MCF 10A (cell line): ENCODE results near the gene ALOX5. TPM values are rescaled to one million over a fixed set of nuclear protein-coding genes. Genes with fewer than 3 reads are reported as not detected.

ENCODE experiments used
- BruUV-seq: library from RNA; stranded (reverse); fragments of 400-500 nt; replicated peaks from 2 replicates; lab custom pipeline; 2021; lab: Mats Ljungman, UMichigan
- CTCF ChIA-PET: fragments of 300-600 bp; sonication (Branson Sonifier 250); formaldehyde crosslinking; extraction: SDS; loops from one replicate; lab custom pipeline; 2021; ENCODE audit warnings: antibody characterized with exemption, inconsistent platforms; lab: Yijun Ruan, JAX
- POLR2A ChIA-PET: fragments of 300-600, 350-650 bp; sonication (Branson Sonifier 250); formaldehyde crosslinking; extraction: SDS; loops from one replicate; lab custom pipeline; 2020; ENCODE audit warnings: antibody characterized with exemption, inconsistent platforms; lab: Yijun Ruan, JAX
- DNase-seq: peaks from one replicate; pipeline ENCODE4 v3.0.0-alpha.2; 2018; ENCODE audit not compliant: unreplicated experiment
- H3K27ac Mint-ChIP-seq: one replicate; pipeline ENCODE4 v1.8.0; 2022; ENCODE audit warnings: mild to moderate bottlenecking, low read depth, mixed read lengths; ENCODE audit not compliant: unreplicated experiment
- H3K27me3 Mint-ChIP-seq: one replicate; pipeline ENCODE4 v1.8.0; 2022; ENCODE audit warnings: mixed read lengths; ENCODE audit not compliant: insufficient read depth, unreplicated experiment
- H3K36me3 Mint-ChIP-seq: one replicate; pipeline ENCODE4 v1.8.0; 2022; ENCODE audit warnings: mild to moderate bottlenecking, moderate library complexity, mixed read lengths; ENCODE audit not compliant: insufficient read depth, unreplicated experiment
- H3K4me1 Mint-ChIP-seq: one replicate; pipeline ENCODE4 v1.8.0; 2022; ENCODE audit warnings: mixed read lengths; ENCODE audit not compliant: insufficient read depth, unreplicated experiment
- H3K4me3 Mint-ChIP-seq: one replicate; pipeline ENCODE4 v1.8.0; 2022; ENCODE audit warnings: mild to moderate bottlenecking, moderate library complexity, mixed read lengths; ENCODE audit not compliant: unreplicated experiment
- H3K9me3 Mint-ChIP-seq: one replicate; pipeline ENCODE4 v1.8.0; 2022; ENCODE audit warnings: mixed read lengths; ENCODE audit not compliant: unreplicated experiment
- CTCF ChIP-seq: fragments of 200-600 bp; IDR thresholded peaks from one replicate; pipeline ENCODE4 v1.8.0; 2022; ENCODE audit warnings: antibody characterized with exemption, mild to moderate bottlenecking; ENCODE audit not compliant: unreplicated experiment
- intact Hi-C: fragments of 100-400 bp; cut with micrococcal nuclease; formaldehyde crosslinking; loops from 2 replicates; pipeline ENCODE4 v1.14.1; 2022
- total RNA-seq: library from RNA; stranded (reverse); gene quantifications from 2 replicates; pipeline ENCODE4 v1.2.3, GENCODE V29; 2022

Gene ALOX5
- total RNA-seq, 1 experiment from 2014 or later = not detected

GRCh38 chr10:45444976-45445898, 71.2 kb downstream of the ALOX5 start:
- no peak overlapping the region for H3K27ac Mint-ChIP-seq
- no peaks in the 10 kb centered on the region for H3K4me1 Mint-ChIP-seq
- intact Hi-C loops = no loop called here
- no peak for TF ChIP-seq CTCF
- no peaks in the 10 kb centered on the region for H3K36me3 Mint-ChIP-seq
- H3K27me3 Mint-ChIP-seq = no peaks in the 10 kb centered on the region
- DNase-seq = no peak
- ChIA-PET CTCF (interaction anchor here (0.5 to 2.6 kb wide), 3 partner anchors 10 to 291 kb away, joined by 3 to 11 read pairs (median 3); no protein-coding TSS in a partner anchor), POLR2A (interaction anchor here (0.6 kb wide), 1 partner anchor 242 kb away, joined by 3 read pairs; no protein-coding TSS in a partner anchor)
- no peak overlapping the region for H3K4me3 Mint-ChIP-seq
- no peaks in the 10 kb centered on the region for H3K9me3 Mint-ChIP-seq
- no TSS peak for BruUV-seq

- intact Hi-C loops = no loop called here
- Mint-ChIP-seq H3K4me1 (no peaks in the 10 kb centered on the region), H3K9me3 (no peaks in the 10 kb centered on the region), H3K27me3 (no peaks in the 10 kb centered on the region), H3K4me3 (no peak overlapping the region), H3K36me3 (no peaks in the 10 kb centered on the region), H3K27ac (no peak overlapping the region)
- no TSS peak for BruUV-seq
- TF ChIP-seq CTCF = no peak
- no peak for DNase-seq
- ChIA-PET POLR2A (no interaction called here), CTCF (interaction anchor here (0.6 to 0.7 kb wide), 2 partner anchors 10 to 1604 kb away, joined by 3 read pairs; no protein-coding TSS in a partner anchor)
Observed at GRCh38 chr10:45446858-45447257, 72.8 kb downstream of the ALOX5 start.

GRCh38 chr10:45447416-45447815, 73.4 kb downstream of the ALOX5 start:
- no peak for DNase-seq
- ChIA-PET POLR2A (no interaction called here), CTCF (interaction anchor here (0.5 to 0.7 kb wide), 4 partner anchors 9 to 1604 kb away, joined by 3 to 4 read pairs (median 3); no protein-coding TSS in a partner anchor)
- no TSS peak for BruUV-seq
- intact Hi-C loops = no loop called here
- Mint-ChIP-seq H3K36me3 (no peaks in the 10 kb centered on the region), H3K27me3 (no peaks in the 10 kb centered on the region), H3K4me1 (no peaks in the 10 kb centered on the region), H3K27ac (no peak overlapping the region), H3K9me3 (no peaks in the 10 kb centered on the region), H3K4me3 (no peak overlapping the region)
- TF ChIP-seq CTCF = no peak

- BruUV-seq = no TSS peak
- DNase-seq = no peak
- TF ChIP-seq CTCF = no peak
- Mint-ChIP-seq H3K27me3 (no peaks in the 10 kb centered on the region), H3K4me3 (no peak overlapping the region), H3K9me3 (no peaks in the 10 kb centered on the region), H3K27ac (no peak overlapping the region), H3K4me1 (no peaks in the 10 kb centered on the region), H3K36me3 (peaks cover 6% of the 10 kb centered on the region)
- ChIA-PET CTCF (interaction anchor here (0.6 kb wide), 1 partner anchor 14 kb away, joined by 3 read pairs; no protein-coding TSS in a partner anchor), POLR2A (no interaction called here)
- intact Hi-C loops = no loop called here
Observed at GRCh38 chr10:45450866-45451265, 76.8 kb downstream of the ALOX5 start.
